GM19025 (cell line): ENCODE results near the gene CACNA1H.

Experiments used
- ATAC-seq: cut with Tn5 transposase; IDR thresholded peaks from one replicate; pipeline ENCODE4 v1.9.1; 2021; ENCODE audit warnings: mild to moderate bottlenecking, low read depth, moderate library complexity; ENCODE audit not compliant: unreplicated experiment

CACNA1H gene

GRCh38 chr16:1206326-1206725 is 53.4 kb downstream of the CACNA1H start:
- no peak for ATAC-seq

- no peak for ATAC-seq
These were observed 53.9 kb downstream of the CACNA1H start for GRCh38 chr16:1206786-1207185.

- no peak for ATAC-seq
These were observed 55.4 kb downstream of the CACNA1H start for GRCh38 chr16:1208239-1208830.

- ATAC-seq, result no peak
These were observed 56.2 kb downstream of the CACNA1H start for GRCh38 chr16:1209081-1209480.

GRCh38 chr16:1210461-1210860 is 57.6 kb downstream of the CACNA1H start:
- no peak for ATAC-seq

GRCh38 chr16:1211451-1212268 is 58.8 kb downstream of the CACNA1H start:
- ATAC-seq, result no peak

- no peak for ATAC-seq
These were observed 59.8 kb downstream of the CACNA1H start for GRCh38 chr16:1212616-1213194.

- ATAC-seq, result no peak
These were observed 60.3 kb downstream of the CACNA1H start for GRCh38 chr16:1213231-1213630.

- ATAC-seq, result no peak
These were observed 61.0 kb downstream of the CACNA1H start for GRCh38 chr16:1213796-1214372.

GRCh38 chr16:1214719-1215118 is 61.8 kb downstream of the CACNA1H start:
- no peak for ATAC-seq

GRCh38 chr16:1215574-1216295 is 62.8 kb downstream of the CACNA1H start:
- ATAC-seq, result no peak

GRCh38 chr16:1216296-1216619 is 63.4 kb downstream of the CACNA1H start:
- no peak for ATAC-seq

- no peak for ATAC-seq
These were observed 63.9 kb downstream of the CACNA1H start for GRCh38 chr16:1216681-1217400.

GRCh38 chr16:1217526-1217925 is 64.6 kb downstream of the CACNA1H start:
- ATAC-seq, result no peak

GRCh38 chr16:1218061-1218929 is 65.4 kb downstream of the CACNA1H start:
- ATAC-seq, result no peak

- no peak for ATAC-seq
These were observed 66.2 kb downstream of the CACNA1H start for GRCh38 chr16:1218930-1219611.

GRCh38 chr16:1220098-1220728 is 67.3 kb downstream of the CACNA1H start:
- no peak for ATAC-seq
